Embryonic facial prominence (tissue), 1 donor: ENCODE data around the gene RTL10.
"Not testable (repeated sequence)": the region's sequence is repeated elsewhere in the genome, so short reads cannot be mapped to it uniquely, and the experiment has no call there.

ENCODE experiments used
- DNase-seq: peaks from one replicate; pipeline ENCODE4 v3.0.0-alpha.2; 2016; ENCODE audit errors: extremely low spot score

Gene RTL10

DNA sequence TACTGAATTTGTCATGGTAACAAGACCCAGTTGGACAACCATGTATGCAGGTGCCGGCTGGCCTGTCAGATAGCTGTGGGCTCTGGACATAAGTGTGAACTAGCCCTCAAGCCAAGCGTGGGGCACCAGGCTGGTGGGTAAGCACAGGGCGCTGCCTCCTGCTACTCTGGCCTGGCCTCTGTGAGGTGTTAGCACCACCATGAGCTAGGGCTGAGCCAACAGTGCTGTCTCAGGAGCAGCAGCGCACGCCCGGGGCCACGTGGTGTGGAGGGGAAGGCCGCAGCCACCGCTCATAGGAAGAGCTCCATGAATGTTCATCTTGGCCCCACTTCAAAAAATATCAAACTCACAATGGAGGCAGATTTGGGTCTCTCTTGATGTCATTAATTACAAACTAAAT is 35.3 kb upstream of the RTL10 start:
- no peak for DNase-seq

DNA sequence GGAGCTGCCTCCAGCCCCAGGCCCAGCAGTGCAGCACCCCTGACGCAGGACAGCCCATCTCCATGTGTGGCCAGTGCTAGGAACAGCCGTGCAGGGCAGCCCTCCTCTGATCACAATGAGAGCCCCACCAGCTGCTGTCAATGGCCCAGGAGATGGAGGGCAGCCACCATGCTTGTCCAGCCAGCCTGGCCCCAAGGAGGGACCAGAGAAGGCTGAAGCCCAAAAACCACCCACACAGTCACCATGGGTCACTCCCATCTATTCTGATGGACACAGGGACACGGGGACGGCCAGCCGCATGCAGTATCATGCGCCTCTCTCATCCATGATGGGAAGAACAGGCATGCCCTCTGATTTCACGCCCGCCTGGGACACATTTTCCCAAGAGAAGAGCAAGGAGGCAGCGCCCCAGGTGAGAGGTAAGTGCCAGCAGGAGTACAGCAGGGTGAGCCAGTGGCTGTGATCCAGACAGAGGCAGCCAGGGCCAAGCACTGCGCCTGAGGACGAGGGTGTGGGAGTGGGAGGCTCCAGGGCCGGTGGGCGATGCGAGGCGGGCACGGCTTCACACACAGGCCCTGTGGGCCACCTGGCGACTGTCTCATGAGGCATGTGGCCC is 33.6 kb upstream of the RTL10 start:
- DNase-seq: no peak

DNA sequence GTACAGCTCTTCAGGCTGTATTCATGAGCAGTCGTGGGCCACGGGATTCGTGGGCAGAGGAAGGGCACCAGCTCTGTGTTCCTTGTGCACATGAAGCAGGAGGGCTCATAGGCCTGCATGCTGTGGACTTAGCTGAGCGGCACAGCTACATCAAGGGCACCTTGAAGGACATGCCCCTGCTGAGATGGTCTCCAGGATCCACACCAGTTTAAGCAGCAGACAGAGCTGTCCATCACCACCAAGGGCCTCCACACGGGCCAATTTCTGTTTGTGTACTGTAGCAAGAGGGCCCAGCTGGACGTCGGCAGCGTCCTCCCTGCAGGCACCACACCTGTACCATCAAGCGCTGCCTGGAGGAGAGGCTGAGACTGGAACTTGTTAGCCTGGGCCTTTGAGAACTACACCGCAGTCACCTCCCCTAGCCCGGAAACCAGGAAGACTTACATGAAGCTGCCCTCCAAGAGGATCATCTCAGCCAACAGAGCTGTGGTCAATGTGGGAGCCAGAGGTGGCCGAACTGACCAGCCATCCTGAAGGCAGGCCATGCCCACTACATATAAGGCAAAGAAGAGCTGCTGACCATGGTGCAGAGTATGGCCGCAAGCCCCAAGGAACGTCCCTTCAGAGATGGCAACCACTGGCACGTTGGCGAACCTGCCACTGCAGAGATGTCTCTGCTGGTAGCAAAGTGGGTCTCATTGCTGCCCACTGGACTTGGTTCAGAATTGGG is 32.7 kb upstream of the RTL10 start:
- no peak for DNase-seq

DNA sequence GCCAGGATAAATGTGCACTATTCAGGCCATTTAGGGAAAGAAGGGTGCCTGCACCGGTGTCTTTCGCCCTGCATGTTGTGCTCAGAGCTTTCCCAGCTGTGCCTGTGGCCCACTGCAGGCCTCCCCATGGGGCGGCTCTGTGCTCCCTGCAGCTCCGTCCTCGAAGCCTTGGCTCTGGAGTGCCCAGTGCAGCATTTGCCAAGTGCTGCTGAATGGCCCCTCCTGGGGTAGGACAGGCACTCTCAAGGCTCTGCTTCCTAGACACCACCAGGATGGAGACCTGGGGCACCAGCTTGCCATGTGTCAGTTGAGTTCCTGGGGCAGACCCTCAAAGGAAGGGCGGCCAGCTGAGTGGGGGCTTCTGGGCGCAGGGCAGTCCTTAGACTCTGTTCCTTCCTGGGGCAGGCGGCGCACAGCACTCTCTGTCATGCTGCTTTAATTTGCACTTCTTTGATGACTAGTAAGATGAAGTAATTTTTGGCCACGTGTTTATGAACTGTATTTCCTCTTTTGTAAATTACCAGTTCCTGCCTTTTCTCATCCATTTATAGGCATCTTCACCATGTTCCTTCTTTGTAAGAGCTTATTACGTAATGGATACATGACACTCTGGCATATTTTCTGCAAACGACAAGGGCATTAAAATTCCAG is 32.1 kb upstream of the RTL10 start:
- no peak for DNase-seq

DNA sequence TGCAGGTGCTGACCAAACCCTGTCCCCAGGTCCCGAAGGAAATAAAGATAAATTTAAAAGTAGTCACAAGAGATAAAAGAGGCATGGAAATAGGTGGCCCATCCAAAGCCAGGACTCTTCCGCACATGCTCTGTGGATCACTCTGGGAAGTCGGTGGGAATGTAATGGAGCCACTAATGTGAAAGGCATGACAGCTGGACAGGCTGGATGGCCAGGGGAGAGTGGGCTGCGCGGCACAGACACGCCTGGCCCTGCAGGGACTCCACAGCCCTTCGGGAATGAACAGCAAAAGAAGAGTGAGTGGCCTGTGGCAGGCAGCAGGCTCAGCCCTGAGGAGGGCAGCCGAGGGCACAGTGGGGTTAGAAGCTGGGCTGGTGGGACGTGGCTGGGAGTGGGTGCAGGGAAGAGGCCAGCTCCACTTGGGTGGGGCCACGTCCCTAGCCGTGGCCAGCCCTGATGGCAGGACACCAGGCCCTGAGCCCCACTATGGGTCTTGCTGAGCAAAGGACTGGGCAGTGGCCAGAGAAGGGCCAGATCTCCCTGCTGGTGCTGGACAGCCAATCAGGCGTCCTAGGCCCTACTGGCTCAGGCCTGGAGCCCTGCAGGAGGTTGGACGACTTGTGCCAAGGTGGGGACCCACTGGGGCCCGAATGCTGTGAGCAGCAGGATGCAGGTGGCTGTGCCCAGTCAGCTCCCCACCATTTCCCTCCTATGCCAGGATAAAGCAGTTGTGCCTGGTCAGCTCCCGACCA is 31.3 kb upstream of the RTL10 start:
- no peak for DNase-seq

DNA sequence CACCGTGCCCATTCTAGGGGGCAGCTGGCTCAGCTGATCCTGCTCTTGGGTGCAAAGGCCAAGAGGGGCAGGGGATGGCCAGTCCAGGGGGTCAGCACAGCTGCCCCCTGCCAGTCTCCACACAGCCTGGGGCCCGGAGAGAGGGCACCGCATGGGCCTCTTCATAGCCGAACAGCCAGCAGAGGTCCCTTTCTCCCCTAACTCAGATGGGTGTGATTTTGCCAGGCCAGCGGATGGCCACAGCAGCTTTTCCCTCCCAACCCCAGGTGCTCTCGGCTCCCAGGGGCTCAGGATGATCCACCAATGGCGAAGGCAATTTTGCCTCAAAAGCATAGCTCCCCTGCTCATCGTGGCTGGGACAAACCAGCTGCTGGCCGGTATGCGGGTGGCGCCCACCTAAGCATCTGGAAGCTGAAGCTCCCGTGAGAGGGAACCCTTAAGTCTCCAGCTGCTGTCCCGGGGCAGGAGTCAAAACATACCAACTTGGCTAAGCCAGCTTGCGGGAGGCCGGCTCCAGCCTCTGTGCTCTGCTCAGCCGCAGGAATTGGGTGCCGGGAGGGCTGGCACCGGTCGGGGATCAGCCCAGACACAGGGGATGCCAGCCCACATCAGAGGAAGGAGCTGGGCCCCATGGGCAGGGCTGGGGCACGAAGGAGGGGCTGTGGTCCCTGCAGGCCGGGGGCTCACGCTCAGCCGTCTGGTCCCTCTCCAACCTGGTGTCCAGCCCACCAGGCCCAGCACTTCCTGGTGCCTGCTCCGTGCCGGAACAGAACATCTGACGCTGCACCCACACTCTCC is 30.5 kb upstream of the RTL10 start:
- no peak for DNase-seq

DNA sequence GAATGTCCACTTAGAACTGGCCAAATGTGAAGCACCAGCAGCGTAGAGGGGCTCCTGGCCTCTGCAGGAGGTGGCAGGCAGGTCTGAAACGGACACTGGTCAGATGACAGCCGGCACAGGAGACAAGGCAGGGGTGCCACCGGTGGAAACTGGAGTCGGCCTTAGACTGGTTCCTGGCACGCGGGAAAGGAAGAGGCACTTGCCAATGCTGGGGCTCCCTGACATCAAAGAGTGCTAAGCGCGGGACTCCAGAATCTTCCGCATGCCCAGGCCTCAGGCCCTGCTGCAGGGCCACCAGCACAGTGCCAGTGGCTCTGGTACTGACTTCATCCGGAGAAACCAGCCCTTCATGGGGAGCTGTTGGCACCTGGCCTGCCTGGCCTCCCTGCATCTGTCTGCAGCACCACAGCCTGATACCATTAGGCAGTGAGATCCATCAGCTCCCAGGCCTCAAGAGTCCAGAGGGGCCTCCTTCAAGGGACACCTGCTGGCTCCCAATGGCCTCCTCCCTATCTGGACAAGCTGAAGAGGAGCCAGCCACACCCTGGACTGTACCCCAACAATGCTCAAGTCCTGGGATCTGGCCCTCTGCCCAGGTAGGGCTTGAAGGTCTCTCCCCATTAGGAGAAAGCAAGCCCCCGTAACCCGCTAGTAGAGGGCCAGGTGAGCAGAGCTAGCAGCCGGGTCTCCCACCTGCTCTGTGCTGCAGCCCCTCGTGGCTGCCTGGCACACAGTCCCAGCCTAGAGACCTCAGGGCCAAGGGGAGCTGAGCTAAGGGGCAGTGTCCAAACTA is 29.7 kb upstream of the RTL10 start:
- no peak for DNase-seq

DNA sequence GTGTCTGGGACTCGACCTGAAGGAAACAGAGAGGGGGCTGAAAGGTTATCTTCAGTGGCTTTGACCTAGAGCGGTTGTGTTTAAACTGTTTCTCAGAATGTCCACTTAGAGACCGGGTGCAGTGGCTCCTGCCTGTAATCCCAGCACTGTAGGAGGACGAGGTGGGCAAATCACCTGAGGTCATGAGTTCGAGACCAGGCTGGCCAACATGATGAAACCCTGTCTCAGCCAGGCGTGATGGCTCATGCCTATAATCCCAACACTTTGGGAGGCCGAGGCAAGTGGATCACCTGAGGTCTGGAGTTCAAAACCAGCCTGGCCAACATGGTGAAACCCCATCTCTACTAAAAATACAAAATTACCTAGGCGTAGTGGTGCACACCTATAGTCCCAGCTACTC is 28.8 kb upstream of the RTL10 start:
- DNase-seq: not testable (repeated sequence)

DNA sequence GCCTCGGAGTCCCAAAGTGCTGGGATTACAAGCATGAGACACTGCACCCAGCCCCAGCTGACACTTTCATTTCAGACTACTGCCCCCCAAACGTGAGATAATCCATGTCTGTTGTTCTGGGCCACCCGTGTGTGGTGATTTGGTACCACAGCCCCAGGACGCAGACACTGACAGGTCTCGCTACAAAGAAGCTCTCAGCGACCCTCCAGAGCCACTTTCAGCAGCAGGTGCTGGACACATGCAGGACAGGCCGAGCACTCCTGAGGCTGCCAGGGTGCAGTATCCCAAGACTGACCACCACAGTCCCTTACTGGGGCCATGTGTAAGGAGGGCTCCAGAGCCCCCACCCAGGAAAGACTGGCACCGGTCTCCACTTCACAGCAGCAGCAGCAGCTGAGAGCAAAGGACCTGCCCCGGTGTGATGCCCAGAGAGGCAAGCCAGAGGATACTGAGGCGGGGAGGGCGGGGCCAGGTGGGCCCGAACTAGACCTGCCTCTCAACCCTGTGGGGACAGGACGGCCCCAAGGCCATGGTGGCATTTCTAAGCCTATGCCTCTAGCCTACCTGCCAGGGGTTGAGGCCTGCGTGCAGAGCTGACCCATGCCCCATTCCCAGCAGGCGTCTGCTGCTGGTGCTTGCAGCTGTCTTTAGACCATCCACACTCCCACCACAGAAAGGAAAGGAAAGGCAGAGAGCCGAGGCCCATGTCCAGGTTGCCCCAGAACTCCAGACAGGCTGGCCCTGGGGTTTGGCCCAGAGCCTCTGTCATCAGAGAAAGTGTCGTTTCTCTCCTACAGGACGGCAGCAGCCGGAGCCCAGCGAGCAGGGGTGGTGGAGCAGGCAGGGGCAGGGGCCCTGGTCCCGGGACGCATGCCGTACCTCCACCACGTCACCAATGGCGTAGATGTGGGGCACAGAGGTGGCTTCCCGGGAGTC is 28.0 kb upstream of the RTL10 start:
- no peak for DNase-seq

DNA sequence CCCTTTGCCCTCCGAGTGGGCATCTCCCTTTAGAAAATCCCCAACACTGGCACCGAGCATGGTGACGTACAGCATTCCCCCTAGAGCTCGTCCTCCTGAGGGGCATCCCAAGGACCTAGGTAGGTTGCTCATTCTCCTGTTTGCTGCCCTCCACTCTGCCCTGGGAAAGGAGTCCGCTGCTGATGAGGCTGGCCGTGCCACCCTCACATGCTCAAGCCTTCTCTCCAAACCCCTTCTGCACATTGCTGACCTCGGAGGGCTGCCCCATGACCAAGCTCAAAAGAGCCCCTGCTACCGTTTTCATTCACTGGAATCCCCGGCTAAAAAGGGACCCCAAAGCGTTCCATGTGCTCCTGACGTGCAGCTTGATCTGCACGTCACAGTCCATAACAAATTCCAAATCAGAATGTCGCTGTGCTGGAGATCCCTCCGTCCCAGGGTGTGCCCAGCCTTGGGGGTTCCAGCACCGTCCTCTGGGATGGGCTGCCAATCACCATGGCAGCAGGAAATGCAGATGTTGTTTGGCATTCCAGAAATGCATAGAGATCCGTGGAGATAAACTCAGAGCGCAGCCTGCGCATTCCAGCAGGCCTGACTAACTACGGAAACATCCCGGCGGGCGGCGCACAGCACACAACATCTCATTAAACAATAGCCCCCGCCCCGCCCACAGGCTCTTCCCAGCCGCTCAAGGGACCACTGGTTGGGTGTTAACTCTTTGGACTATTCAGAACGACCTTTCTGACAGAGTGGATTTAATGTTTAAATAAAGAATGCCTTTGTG is 26.3 kb upstream of the RTL10 start:
- peak; percentile 44 for DNase-seq

DNA sequence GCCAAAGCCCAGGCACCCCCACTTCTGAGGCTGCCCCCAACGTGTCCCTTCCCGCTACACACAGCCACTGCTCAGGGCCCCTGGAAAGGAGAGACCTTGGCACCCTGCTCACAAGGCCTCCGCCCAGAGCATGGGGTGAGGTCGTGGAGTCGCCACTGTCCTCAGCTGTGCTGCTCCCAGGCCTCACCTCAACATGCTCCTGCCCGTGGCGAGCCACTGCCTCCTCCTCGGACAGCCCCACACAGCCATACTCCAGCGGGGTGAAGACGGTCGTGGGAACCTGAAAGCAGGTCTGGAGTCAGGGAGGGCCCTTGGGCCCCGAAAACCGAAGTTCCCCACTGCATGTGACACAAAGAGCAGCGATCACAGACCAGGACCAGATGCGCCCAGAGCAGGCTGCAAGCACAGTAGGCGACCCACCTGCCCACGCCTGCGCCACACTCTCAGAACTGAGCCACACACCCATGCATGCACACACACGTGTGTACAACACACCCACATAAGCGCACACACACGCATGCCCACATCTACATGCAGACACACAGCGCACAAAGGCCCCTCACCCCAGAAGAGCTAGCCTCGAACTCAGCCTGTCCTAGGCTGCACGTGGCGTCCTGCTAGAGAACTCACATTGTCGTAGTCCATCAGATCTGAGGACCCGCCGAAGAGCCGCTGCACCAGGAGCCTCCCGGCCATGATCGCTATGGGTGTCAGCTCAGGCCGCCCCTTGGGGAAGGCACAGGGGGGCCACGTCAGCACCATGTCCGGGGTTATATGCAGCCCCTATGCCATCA is 25.5 kb upstream of the RTL10 start:
- DNase-seq: no peak

DNA sequence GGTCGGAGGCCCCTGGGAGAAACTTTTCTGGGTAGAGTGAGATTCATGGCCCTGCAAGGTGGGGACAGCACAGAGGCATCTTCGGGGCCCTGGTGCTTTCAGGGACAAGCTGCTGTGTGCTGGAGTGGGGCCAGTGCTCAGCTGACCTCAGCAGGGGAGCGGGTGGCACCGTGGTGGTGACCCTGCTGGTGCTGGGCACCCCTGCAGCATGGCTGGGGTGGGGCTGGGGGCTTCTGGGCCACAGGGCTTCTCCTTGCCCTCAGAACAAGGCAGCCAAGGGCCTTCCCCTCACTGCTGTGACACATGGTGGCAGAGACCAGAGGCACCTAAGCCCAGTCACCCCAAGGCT is 24.9 kb upstream of the RTL10 start:
- DNase-seq: no peak

DNA sequence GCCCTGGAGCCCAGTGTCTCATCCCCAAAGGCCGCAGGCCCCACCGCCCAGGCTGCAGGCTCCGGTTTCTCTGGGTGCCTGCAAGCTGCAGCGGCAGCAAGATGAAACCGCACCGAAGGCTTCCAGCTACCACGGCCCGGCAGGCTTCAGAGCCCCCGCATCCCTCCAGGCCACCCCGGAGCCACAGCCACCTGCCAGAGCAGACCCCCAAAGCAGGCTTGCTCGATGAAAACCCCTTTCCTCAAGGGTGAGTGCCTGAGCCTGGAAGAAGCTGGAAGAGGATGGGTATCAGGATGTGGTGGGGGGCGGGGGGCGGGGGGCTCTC is 24.5 kb upstream of the RTL10 start:
- no peak for DNase-seq

DNA sequence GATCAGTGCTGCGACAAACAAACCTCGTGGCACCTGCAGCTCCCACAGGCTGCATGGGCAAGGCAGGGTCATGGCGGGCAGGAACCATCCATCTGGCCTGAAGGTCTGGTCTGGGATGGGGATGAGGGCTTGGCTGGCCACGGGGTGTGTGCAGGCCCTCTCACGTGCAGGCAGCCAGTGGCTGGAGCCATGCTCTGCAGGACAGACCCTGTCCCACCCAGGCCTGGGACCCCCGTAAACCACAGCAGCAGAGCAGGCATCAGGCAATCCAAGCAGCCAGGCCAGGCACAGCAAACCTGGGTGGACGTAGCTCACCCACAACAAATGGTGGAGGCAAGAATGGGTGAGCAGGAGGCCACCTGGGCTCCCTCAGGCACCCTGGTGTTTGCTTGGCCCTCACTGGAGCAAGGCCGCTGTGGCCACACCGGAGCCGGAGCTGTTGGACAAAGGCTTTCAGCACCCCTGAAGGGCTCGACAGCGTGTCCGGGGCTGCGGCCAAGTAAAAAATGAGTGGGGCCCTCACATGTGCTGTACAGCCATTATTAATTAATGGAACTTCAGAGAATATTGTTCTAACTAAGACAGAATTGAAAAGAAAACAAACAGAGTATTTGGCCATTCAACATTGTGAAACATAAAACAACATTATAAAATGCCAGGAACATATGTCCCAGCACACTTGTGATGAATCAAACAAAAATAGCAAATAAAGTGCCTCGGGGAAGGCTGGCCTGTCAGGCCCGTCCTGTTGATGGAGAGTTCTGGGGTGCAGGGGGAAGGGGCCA is 24.0 kb upstream of the RTL10 start:
- no peak for DNase-seq

DNA sequence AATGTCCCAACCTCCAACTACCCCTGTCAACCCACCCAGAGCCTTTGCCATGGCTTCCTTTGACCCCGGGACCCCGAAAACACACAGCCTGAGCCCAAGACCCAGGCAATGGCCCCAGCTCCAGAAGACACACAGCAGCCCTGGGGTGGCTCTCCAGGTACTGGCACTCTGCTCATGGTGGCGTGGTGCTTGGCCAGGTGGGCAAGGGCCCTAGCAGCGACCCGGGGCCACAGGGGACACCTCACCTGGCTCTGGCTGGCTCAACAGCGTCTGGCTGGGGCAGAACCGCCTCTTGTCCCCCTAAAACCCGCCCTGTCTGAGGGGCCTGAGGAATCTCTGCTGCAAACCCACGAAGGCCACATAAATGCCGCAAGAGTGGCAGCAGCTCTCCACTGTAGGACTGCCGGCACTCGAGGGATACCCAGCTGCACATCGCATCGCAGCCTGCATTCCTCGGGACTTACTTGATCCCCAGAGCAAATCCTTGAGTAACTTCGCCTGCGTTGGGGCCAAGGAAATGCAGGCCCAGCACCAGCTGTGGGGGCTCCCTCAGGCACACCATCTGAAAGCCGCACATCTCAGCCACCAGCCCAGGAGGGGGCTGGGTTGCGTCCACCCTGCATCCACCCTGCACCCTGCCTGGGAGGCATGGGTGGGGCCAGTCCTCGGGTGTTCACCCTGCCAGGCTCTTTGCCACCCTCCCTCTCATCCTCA is 23.1 kb upstream of the RTL10 start:
- DNase-seq: no peak

DNA sequence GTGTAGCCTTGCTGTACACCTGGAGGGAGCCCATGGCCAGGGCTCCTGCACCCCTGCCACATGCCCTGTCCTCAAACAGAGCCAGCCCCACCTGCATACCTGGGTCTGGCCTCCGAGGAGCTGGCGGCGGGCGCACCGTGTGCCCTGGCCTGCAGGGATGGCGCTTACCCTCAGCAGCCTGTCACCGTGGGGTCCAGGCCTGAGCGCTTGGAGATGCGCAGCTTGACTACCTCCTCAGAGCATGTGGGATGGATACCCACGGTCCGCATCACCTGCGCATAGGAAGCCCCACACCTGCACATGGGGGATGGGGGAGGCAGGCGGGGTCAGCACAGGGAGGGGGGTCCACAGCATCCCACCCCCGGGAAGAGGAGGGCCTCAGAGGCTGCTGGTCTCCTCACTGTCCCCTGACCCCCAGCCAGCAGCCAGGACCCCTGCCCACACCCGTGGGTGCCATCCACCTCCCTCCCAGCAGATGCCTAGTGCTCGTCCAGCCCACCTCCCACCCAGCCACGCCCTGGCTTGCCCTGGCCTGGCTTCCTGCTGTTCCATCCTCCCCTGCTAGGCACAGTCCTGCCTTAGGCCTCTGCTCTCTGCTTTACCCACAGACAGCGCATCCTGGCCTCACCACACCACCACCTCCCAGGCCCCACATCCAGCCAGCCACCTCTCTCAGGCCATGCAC is 22.4 kb upstream of the RTL10 start:
- DNase-seq: no peak
